Right ventricle myocardium inferior (tissue), 1 donor: ENCODE data around the gene NXT1. TPM values are rescaled to one million over a fixed set of nuclear protein-coding genes. Genes with fewer than 3 reads are reported as not detected.
"Not testable (repeated sequence)": the region's sequence is repeated elsewhere in the genome, so short reads cannot be mapped to it uniquely, and the experiment has no call there.

Experiments
- ATAC-seq: fragments of 200-7000 bp; cut with Tn5 transposase; one replicate; pipeline ENCODE4 v1.9.1; 2020; ENCODE audit warnings: mild to moderate bottlenecking, moderate library complexity
- DNase-seq: peaks from one replicate; pipeline ENCODE4 v3.0.0; 2021; ENCODE audit errors: missing footprints
- intact Hi-C: fragments of 100-400 bp; cut with DNase I; formaldehyde crosslinking; loops from one replicate; pipeline ENCODE4 v1.11.0; 2022
- total RNA-seq: library from RNA; stranded (reverse); fragmentation: NEBNext Ultra II Directional; extraction: Animal tissue kit (Norgen Biotek cat#: 25700); gene quantifications from one replicate; pipeline ENCODE4 v1.2.1, GENCODE V29; 2021
- donor health status: DM: no; HTN: yes; CAD: no; lungs with severe emphysema.

Gene NXT1
- total RNA-seq, 1 donor from 2014 or later: 6.5 TPM

DNA sequence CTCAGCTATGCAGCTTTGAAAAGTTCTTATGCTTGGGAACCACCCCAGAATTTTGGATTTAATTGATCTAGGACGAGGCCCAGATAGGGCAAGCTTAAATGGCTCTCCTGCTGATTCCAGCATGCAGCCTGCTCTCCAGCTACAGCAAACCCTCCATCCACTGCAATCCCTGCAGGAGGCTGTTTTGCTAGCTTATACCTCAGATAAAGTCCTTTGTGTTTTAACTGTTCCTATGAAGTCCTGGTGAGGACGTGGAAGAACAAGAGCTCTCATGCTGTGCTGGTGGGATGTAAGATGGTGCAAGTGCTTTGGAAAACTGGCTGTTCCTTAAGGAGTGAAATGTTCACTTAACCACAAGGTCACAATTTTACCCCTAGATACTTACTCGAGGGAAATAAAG is 25.5 kb upstream of the NXT1 start:
- DNase-seq (no peak), ATAC-seq (no peak)
- intact Hi-C loops: no loop called here

DNA sequence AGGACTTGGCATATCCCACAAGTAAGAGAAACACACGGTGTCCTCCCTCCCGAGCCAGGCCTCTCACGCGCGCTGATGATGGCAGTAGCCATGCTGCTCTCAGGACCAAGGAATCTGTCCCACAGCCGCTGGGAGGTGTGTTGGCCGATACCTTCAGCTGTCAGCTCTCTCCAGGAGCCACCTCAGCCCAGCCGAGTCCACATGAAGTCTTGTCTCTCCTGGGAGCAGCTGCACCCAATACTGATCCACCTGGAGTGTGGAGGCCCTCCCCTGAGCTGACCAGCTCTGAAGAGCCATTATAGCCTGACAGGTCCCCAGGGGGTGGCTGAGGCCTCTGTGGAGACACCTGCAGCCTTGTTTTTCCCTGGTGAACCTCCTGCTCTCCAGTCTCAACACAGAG is 23.8 kb upstream of the NXT1 start:
- DNase-seq (no peak), ATAC-seq (no peak)
- intact Hi-C loops: no loop called here

DNA sequence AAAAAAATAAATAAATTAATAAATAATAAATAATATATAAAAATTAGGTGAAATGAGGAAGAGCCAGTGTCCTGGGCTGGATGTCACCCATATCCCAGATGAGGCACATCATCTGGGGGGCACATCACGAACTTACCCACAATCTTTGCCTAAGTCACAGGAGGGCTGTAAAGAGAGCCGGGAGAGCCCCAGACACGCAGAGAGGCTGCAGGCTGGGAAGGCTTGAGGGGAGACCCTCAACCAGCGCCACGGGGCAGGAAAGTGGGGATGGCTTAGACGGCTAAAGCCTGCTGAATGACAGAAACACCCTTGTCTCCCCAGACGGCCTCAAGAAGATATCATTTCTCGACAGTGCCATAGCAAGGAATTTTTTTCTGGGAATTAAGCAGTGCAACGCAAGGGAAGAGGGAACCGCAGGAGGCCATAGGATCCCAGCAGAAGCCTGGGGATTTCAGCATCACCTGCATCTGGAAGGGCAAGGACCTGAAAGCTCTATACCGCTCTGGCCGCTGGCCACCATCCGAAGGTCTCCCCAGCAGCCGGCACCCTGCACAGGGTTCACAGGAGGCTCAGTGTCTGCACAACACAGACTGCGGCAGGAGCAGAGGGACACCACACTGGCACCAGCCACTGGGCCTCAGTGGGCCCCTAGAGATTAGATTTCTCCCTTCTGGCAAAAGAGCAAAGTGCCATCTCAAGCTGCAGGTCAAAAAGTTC is 22.8 kb upstream of the NXT1 start:
- ATAC-seq (no peak), DNase-seq (no peak)
- intact Hi-C loops: no loop called here

DNA sequence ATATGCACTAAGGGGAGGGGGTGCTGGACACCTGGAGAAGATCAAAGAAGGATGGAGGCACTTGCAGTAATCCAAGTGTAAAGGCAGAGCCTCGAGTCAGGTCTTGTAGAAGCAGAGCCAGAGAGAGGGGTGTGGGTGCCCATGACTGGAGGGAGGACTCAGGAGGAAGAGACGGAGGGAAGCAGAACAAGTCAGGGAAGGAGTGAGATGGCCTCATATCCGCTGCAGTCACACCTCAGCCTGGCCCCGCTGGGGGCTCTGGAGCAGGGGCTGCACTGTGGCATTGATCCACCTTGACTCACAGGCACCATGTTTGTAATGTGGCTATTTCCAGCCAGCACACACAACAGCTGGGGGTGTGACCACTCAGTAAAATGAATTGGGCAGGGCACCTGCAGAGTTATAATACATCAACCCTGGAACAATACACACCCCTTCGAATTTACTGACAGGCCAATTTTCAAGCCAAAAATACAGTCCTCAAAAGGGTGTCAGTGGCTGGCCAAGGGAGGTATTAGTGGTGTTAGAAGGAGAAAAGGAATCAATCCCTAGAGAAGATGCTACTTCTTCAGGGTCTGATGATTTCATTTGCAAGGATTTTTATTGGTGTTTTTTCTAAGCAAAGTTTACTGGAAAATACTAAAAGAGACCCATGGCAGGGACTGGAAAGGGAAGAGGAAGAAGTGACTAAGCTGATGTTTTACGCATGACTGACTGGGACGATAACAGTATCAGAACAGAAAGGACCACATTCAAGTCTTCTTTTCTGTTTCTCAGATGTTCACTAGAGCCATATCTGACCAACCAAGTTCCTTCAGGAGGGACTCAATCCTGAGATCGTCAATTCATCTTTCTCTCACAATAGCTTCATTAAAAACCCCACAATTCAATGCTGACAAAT is 18.9 kb upstream of the NXT1 start:
- intact Hi-C loops: no loop called here
- ATAC-seq (no peak), DNase-seq (no peak)

DNA sequence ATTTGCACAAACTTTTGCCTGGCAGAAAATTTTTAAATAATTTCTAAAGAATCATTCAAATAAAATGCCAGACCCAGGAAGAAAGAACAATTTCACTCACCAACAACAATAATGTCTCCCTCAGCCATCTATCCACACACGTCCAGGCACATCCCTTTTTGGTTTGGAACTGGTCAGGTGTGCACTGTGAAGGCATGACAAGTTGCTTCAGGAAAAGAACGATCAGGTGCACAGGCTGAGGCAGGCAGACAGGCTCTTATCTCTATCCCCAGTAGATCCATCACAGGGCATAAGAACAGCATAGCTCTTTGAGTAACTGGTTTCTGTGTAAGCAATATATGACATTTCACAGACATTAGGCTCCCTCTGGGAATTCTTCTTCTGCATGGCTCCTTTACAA is 18.1 kb upstream of the NXT1 start:
- intact Hi-C loops: no loop called here
- DNase-seq: no peak
- no peak for ATAC-seq

DNA sequence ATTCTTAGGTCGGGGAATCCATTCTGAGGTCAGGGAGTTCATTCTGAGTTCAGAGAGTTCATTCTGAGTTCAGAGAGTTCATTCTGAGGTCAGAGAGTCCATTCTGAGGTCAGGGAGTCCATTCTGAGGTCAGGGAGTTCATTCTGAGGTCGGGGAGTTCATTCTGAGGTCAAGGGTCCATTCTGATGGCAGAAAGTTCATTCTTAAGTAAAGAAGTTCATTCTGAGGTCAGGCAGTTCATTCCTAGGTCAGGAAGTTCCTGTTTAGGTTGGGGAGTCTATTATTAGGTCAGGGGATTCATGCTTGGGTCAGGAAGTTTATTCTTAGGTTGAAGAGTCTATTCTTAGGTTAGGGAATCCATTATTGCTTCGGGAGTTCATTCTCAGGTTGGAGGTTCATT is 16.5 kb upstream of the NXT1 start:
- DNase-seq: no peak
- intact Hi-C loops: no loop called here
- no peak for ATAC-seq

DNA sequence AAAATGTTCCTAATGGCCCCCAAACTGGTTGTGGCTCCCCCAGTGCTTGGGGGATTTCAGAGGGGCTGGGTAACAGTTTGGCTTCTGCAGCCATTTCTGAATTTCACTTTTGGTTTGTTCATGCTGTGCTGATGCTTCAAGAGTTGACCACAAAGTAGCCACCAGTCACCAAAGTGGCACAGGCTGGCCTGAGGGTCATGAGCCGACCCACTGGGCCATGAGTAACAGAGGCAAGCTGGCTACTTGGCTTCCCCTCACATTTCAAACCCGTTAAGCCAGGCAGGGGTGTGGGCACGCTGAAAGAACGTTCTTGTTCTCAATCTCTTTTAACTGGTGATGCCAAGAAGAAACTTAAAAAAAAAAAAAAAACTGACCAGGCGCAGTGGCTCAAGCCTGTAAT is 15.1 kb upstream of the NXT1 start:
- no peak for DNase-seq
- ATAC-seq: no peak
- intact Hi-C loops: no loop called here

DNA sequence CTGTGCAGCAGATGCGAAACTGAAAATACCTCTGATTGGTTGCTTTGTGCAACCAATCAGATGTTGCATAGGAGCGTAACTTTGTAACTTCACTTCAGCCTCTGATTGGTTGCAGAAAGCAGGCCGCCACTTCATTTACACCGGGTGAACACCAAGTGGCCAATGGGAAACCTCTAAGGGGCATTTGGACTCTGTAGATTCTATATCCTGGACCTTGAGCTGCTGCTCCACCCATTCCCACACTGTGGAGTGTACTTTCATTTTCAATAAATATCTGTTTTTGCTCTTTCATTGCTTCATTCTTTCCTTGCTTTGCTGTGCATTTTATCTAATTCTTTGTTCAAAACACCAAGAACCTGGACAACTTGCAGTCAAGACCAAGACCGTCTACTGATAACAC is 14.1 kb upstream of the NXT1 start:
- intact Hi-C loops: no loop called here
- DNase-seq (no peak), ATAC-seq (no peak)

DNA sequence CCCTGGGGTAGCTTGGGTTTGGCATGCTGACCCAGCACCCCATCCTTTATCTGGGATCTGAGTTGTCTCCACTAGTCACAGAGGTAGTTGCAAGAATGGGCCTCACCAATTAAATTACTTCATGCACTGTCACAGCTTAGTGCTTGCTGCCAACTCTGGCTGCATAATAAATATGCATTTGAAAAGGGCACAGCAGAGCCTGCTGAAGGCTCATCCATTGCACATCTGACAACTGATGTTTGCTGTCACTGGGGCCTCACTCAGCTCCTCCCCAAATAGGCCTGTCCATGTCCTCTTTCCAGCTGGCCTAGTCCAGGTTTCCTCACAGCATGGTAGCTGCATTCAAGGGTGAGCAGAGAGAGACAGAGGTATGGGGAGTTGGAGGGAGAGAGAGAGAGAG is 13.3 kb upstream of the NXT1 start:
- DNase-seq (no peak), ATAC-seq (no peak)
- intact Hi-C loops: no loop called here

DNA sequence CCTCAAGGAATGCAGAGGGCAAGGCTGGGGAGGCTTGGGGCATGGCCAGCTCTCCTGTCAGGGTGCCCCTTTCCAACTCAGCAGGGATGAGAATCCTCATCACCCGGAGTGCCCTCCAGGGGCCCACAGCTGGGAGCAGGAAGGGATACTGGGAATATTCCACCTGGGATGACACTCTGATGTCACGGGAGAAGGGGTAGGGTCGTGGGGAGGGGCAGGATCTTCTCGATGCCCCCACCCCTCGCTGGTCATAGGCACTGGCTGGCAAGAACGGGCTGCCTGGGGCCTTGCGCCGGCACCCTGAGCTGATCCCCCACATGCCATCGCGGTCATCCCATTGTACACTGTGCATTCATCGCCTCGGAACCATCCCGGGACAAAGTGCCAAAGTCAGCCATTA is 10.6 kb upstream of the NXT1 start:
- intact Hi-C loops: loop anchor here (1.0 to 5.0 kb wide), 3 partner anchors 93 to 649 kb away; no protein-coding TSS in a partner anchor
- DNase-seq: no peak
- ATAC-seq: no peak

DNA sequence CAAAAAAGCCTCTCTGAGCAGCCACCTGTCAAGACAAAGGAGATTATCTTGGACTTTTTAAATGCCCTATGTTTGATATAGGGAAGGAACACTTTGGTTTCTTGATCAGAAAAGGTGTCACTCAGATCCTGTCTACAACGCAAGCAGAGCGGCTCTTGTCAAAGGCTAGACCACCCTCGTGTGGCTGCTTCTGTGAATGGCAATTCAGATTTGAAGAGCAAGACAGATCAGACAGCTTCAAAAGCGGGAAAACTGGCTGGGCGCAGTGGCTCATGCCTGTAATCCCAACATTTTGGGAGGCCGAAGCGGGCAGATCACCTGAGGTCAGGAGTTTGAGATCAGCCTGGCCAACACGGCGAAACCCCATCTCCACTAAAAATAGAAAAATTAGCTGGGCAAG is 10.1 kb upstream of the NXT1 start:
- DNase-seq: peak; percentile 76
- intact Hi-C loops: loop anchor here (1.0 to 5.0 kb wide), 3 partner anchors 93 to 649 kb away; no protein-coding TSS in a partner anchor

DNA sequence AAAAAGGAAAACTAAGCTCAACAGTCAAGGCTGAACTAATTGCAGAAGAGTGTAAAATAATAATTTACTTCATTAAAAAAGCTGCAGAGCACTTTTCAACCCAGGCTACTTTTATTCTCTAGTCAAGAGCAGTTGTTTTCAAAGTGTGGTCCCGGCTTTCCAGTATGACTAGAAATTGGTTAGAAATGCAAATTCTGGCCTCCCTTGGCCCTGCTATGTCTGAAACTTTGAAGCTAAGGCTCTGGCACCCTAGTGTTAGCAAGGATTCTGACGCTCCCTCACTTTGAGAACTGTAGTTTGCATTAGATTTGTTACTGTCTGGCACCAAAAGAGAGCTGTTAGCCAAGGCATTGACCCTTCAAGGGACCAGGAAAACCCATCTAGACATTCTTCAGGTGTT is 9.5 kb upstream of the NXT1 start:
- intact Hi-C loops: loop anchor here (5.0 kb wide), 2 partner anchors 94 to 289 kb away; no protein-coding TSS in a partner anchor
- DNase-seq (no peak), ATAC-seq (no peak)

More for the DNA sequence above, 10.1 kb upstream of the NXT1 start:
- ATAC-seq: peak; percentile 78

DNA sequence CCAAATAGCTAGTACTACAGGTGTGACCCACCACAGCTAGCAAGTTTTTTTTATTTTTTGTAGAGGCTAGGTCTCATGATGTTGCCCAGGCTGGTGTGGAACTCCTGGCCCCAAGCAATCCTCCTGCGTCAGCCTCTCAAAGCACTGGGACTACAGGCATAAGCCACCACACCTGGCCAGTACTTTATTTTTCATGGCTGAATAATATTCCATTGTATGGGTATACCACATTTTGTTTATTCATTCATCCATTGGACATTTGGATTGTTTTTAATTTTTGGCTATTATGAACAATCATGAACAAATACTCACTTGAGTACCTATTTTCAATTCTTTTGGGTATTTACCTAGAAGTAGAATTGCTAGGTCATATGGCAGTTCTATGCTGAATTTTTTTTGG is 7.0 kb upstream of the NXT1 start:
- ATAC-seq (no peak), DNase-seq (no peak)
- intact Hi-C loops: loop anchor here (5.0 kb wide), 2 partner anchors 96 to 291 kb away; no protein-coding TSS in a partner anchor

DNA sequence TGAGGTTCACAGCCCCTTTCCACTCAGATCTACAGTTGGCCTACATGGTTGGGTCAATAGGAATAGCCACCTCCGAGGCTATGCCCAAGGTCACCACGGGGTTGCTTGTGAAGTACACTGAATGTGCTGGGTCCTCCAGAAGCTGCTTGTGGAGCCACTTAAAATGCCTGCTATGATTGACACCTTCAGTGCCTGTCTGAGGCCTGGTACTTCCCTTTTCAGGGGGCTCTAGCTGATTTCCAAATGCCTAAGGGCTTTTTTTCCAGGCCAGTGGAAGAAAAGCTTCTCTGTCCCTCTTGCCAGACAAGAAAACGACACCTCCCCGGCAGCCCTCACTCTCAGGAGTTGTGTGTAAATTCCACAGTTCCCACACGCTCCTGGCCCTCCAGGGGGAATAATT is 6.3 kb upstream of the NXT1 start:
- ATAC-seq (no peak), DNase-seq (no peak)
- intact Hi-C loops: loop anchor here (5.0 kb wide), 2 partner anchors 97 to 292 kb away; no protein-coding TSS in a partner anchor

DNA sequence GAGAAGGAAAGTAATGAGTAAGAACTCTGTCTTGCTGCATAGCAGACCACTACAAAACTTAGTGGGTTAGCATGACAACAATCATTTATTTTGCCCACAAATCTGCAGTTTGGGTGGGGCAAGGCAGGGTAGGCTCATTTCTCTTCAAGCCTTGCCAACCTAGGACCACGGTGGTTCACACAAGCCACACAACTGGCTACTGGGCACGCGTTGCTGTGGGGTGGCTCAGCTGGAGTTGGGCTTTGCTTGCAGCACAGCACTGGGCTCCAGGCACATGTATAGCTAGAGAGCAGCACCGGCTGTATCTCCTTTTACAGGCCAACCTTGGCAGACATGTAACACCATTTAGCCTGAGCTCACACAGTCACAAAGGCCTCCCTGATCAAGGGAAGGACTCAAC is 4.6 kb upstream of the NXT1 start:
- intact Hi-C loops: loop anchor here (5.0 kb wide), 1 partner anchor 1009 kb away; no protein-coding TSS in a partner anchor
- ATAC-seq (no peak), DNase-seq (no peak)

DNA sequence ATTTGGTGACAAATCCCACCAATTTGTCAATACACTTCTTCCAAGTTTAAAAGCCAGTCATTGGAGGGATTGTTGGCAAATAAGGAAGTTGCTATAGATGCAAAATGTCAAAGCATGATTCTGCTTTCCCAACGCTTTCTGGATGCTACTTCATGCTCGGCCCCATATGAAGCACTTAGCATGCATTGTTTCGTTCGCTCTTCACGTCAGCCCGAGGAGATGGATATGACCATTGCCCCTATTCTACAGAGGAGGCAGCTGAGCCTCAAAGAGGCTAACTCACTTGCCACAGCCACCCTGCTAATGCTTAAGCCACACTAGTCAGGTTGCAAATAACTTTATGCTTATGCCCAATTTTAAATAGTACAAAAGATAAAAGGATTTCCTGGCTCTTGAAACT is 2.8 kb upstream of the NXT1 start:
- DNase-seq (no peak), ATAC-seq (no peak)
- intact Hi-C loops: loop anchor here (5.0 kb wide), 1 partner anchor 1010 kb away; no protein-coding TSS in a partner anchor

DNA sequence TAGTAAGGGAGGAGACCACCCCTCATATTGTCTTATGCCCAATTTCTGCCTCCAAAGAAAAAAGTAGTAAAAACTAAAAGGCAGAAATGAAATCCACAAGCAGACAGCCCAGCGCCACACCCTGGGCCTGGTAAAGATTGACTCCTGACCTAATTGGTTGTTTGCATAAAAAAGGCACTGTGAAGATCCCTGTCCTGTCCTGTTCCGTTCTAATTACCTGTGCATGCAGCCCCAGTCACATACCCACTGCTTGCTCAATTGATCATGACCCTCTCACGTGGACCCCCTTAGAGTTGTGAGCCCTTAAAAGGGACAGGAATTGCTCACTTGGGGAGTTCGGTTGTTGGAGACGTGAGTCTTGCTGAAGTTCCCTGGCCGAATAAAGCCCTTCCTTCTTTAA is 2.1 kb upstream of the NXT1 start:
- DNase-seq, ATAC-seq: not testable (repeated sequence)
- intact Hi-C loops: loop anchor here (5.0 kb wide), 1 partner anchor 1011 kb away; no protein-coding TSS in a partner anchor

DNA sequence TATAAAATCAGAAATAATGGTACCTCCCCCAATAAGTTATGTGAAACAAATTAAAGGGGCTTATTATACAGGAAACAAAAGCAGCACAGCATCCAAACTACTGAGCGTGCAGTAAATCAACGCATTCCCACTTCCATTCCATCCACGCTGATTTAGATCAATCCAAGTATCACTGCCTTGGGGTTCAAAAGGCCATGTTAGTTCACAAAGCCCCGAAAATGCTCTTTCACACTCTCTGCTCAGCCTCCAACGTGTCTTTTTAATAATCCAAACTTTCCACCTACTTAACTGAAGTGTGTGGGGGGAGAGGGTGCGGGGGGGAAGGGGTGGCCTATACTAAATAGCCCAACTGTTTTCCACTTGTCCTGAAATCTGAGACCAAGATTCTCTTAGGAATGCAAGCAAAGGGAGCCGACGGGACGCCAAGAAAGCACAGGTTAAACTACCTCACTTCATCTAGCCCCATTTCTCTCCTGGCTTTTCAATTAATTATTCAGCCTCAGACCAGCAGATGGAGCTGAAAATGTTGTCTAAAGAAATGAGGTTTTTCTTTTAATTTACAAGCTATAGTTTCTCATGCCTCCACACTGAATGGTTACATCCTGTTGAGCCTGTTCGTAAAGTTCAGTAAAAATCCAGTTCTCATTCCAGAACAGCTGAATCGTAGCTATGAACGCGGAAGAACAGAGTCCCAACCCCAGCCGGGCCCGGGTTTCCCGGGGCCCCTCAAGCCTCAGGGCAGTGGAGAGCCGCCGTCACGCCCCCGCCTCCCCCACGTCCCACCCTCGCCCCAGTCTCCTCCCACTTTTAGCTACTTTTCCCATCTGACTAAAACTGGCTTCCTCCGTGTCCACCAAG is 1.0 kb upstream of the NXT1 start:
- peak; percentile 74 for ATAC-seq
- no peak for DNase-seq
- intact Hi-C loops: loop anchor here (1.0 to 5.0 kb wide), 2 partner anchors 97 to 1012 kb away; no protein-coding TSS in a partner anchor
